Renal pelvis (tissue), 4 donors: ENCODE measurements around the gene CALHM2. TPM values are rescaled to one million over a fixed set of nuclear protein-coding genes. Genes with fewer than 3 reads are reported as not detected.

Experiments used
- DNase-seq: peaks from one replicate; pipeline ENCODE4 v3.0.0-alpha.2; 2013
- polyA plus RNA-seq, 3 donors: library from polyadenylated mRNA; unstranded; fragments of 120-200 nt; gene quantifications; one replicate each; pipeline ENCODE4 v1.2.1, GENCODE V29; 2013; ENCODE audit not compliant: insufficient read length in 3 of 3

Gene CALHM2
- polyA plus RNA-seq, 3 donors = 12.9 to 14.4 (median 14.3) TPM

DNA sequence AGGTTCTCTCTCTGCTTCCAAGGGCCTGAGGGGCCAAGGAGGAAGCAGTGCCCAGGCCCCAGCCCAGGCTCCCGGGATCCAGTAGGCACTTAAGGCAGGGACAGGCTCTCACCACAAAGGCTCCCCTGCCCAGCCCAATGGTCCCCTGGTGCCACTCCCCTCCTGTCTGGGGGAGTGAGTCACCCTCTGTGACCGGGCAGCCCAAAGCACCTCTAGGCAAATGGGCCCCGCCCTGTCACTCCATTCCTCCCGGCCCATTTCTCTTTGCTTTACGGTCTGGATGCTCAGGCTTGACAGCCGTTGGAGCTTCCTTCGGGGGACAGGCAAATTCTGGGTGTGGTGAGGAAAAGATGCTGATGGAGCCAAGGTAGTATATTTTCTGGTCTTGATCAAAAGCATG lies 27.0 kb upstream of the CALHM2 start, which contains the start of gene CALHM3:
CALHM3 (minus strand) TSS at position 106 of the 400 bp plus-strand sequence. CDS start 208 bp downstream, outside the sequence.
- DNase-seq = no peak

DNA sequence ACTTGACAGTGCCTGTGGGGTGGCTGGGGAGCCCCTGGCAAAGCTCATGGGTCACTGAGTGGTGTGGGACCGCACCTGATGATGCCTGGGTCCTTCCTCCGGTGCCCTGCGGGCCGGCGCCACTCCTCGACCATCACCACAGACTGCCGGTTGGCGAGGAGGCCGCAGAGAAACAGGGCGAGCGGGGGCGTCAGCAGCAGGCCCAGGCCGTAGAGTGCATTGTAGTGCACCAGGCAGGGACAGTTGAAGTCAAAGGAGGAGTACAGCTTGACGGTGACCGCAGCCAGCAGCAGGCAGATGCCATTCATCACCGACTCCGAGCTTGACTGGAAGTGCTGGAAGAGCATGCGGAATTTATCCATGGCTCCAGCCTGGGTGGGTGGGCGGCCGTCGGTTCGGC lies 26.5 kb upstream of the CALHM2 start:
- DNase-seq = no peak

- no peak for DNase-seq
Measured at GRCh38 chr10:103476046-103476768, 24.0 kb upstream of the CALHM2 start.

- DNase-seq = no peak
Measured at GRCh38 chr10:103475437-103475836, 23.3 kb upstream of the CALHM2 start.

DNA sequence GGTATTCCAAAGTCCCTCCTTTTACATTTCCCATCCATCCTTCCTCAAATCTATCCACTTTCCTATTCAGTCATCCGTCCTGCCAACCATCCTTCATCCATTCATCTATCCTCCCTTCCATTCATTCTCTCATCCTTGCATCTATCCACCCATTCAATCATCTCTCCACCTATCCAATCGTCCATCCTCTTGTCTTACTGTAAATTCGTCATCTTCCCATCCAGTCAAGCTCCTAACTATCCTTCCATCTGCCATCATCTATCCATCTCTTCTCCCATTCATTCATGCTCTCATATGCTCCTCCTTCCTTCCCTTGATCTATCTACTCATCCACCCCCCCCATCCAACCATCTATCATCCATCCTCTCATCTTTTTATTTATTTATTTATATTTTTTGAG lies 21.9 kb upstream of the CALHM2 start:
- DNase-seq = no peak

DNA sequence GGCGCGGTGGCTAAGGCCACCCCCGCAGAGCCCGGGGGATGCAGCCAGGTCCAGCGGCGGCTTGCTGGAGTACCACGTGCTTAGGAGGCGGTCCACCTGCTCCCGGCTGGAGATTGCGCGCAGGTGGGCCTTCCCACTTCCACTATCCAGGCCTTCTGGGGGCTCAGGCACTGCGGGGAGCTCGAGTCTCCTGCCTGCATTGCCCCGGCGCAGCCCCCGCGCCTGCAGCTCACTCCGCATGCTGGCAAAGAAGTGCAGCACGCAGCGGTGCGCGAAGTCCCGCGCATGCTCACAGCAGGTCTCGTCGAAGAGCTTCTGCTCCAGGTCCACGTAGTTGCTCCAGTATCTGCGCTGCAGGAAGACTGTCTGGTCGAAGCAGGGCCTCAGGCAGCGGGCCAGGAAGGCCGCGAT lies 21.1 kb upstream of the CALHM2 start:
- DNase-seq = no peak

GRCh38 chr10:103472005-103472404 lies 19.8 kb upstream of the CALHM2 start:
- no peak for DNase-seq

GRCh38 chr10:103470761-103471653 lies 18.8 kb upstream of the CALHM2 start:
- DNase-seq = no peak

DNA sequence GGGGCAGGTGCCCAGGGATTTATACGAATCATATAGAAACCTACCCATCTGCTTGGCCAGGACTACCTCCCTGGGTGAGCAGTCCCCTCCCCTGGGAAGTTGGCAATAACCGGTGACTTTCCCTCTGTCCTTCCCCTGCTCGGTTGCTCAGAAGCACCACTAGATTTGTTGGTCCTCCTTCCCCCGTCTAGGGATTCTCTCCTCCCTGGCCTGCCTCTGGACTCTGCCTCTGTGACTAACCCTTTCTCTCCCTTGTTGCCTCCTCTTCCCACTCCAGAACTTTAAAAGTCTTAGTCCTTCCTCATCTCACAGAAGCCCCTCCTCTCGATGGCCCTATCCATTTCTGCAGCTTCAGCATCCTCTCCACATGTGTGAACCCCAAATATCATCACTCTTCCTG lies 17.0 kb upstream of the CALHM2 start:
- no peak for DNase-seq

DNA sequence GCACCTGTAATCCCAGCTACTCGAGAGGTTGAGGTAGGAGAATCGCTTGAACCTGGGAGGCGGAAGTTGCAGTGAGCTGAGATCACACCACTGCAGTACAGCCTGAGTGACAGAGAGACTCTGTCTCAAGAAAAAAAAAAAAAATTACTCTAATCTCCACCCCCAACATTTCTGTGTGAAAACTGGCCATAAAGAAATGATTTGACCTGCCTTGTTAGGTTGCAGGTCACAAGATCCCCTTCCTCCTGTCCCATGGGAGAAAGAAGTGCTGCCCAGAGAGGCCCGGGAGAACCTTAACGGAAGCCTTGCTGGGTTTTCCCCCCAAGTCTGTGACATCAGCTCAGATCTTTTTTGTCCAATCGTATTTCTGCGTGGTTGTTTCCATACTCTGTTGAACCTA lies 15.2 kb upstream of the CALHM2 start:
- DNase-seq = no peak

DNA sequence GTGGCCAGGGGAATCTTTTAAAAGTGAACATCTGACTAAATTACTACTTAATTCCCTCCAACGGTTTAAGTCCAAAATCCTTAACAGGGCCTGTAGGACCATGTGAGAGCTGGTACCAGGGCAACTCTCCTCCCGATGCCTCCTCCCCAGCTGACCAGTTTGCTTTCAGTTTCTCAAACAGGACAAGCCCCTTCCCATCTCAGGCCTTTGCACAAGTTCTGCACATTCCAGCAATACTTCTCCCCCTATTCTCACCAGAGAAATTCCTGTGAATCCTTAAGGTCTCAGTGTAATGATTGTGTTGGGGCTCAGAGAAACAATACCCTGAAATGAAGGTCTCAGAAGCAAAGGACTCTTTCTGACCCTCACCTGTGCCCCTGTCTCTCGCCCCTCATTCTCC lies 14.6 kb upstream of the CALHM2 start:
- DNase-seq = no peak

- DNase-seq = no peak
Measured at GRCh38 chr10:103465411-103466179, 13.4 kb upstream of the CALHM2 start.

GRCh38 chr10:103463499-103463898 lies 11.3 kb upstream of the CALHM2 start:
- no peak for DNase-seq

DNA sequence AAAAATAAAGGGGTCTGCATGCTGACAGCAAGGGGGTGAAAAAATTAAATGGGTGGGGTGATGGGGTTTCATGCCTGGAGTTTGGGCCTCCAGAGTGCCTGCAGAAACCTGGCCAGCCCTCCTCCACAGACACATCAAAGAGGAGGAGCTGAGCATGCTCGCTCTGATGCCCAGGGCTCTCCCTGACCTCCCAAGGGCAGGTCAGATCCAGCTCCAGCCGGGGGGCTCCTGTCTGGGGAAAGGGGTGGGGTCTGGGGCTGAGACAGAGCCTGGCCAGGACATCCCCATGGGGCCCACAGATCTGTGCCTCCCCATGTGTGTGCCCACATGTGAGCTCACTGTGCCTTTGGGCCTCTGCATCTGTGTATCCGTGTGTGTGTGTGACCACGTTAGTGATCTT lies 7.4 kb upstream of the CALHM2 start:
- no peak for DNase-seq

GRCh38 chr10:103458720-103459119 lies 6.5 kb upstream of the CALHM2 start, which contains the start of gene CALHM1:
CALHM1 (minus strand) TSS chr10:103458900; CDS start chr10:103458751, 149 bp downstream.
- DNase-seq = no peak

- DNase-seq = no peak
Measured at GRCh38 chr10:103457896-103458583, 5.9 kb upstream of the CALHM2 start.

- DNase-seq = no peak
Measured at GRCh38 chr10:103457176-103457712, 5.1 kb upstream of the CALHM2 start.

DNA sequence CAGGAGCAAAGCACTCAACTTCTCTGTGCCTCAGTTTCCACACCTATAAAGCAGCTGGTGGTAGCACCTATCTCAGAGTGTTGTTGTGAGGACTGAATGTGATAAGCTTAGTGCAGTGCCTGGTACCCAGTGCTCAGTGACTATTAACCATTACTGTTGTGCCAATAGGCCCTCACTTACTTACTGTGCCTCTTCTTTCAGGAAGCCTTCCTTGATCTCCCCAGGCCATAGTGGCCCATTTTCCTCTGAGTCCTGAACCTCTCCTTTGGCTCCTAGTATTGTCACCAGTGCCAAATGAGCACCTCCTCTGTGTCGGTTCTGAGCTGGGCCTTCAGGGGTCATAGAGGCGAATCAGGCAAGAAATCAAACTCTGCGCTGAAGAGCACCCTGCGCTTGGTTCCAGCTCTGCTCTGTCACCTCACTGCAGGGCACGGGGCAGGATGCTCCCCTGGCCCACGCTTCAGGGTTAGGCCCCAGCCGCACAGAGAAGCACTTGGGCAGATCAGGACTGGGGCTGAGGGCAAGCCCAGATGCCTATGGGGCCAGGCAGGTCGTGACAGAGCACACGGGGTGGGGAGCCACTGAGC lies 4.0 kb upstream of the CALHM2 start:
- DNase-seq = no peak

GRCh38 chr10:103455235-103455634 lies 3.1 kb upstream of the CALHM2 start:
- DNase-seq = no peak

DNA sequence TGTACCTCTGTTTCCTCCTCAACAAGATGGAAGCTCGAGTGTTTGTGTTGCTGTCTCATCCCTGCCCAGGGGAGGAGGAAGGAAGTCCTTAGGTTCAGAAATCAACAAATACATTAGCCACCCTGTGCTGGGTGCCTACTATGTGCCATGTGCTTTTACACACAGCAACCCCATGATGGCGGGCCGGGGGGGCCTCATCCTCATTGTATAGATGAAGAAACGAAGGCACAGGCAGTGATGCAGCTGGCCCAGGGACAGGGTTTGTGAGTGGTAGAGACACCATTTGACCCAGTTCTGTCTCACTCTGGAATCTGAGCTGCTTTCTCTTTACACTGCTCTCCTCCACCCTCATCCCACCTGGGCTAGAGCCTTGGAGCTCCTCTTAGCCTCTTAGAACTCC lies 1.9 kb upstream of the CALHM2 start:
- no peak for DNase-seq
